Measurements from ENCODE around the gene ZNF3.

GRCh38 chr7:100118388-100119071 lies 37.0 kb upstream of the ZNF3 start:
- TF ChIP-seq POLR2AphosphoS5 (IDR thresholded peaks at IDR 0.05; ENCODE audit: low read depth, low read length) (no peak), REST (IDR thresholded peaks at IDR 0.05; ENCODE audit: insufficient read depth in 1 of 2, low read depth in 2 of 2, low read length in 2 of 2) (no peak), FOXP2 (optimal IDR thresholded peaks at IDR 0.05; ENCODE audit: borderline replicate concordance, extremely low read depth, extremely low read length, insufficient read depth) (no peak), TAF1 (IDR thresholded peaks at IDR 0.05; ENCODE audit: borderline replicate concordance, insufficient read depth, low read length) (no peak)
